Measurements from ENCODE around the gene TCAIM. TPM values are rescaled to one million over a fixed set of nuclear protein-coding genes. Genes with fewer than 3 reads are reported as not detected.
A peak's percentile ranks its signal among the peaks of the same experiment; 100 is the strongest.

The TCAIM gene
- polyA plus RNA-seq, 1 donor (not counting 4 experiments of a cell fraction or from before 2014, with no cell fraction given), result 28.0 TPM

- DNase-seq (ENCODE audit: low read depth, low spot score), result no peak
These were observed 16.9 kb downstream of the TCAIM start for GRCh38 chr3:44355362-44356033.

GRCh38 chr3:44359146-44359751 lies 20.7 kb downstream of the TCAIM start:
- Histone ChIP-seq H4K20me1 (ENCODE audit: control insufficient read depth, extremely low read depth, insufficient read depth, low read length) (no peaks in the 10 kb centered on the region), H2AFZ (ENCODE audit: control insufficient read depth, low read length) (no peak overlapping the region), H3K27me3 (ENCODE audit: control insufficient read depth, extremely low read depth, insufficient read depth, low read length) (no peaks in the 10 kb centered on the region), H3K27ac (ENCODE audit: control insufficient read depth, insufficient read depth, low read length) (no peak overlapping the region), H3K36me3 (ENCODE audit: control insufficient read depth in 2 of 2, extremely low read depth in 1 of 2, insufficient read depth in 2 of 2, low read length in 2 of 2) (peaks cover 0 to 2% of the 10 kb centered on the region in 2 experiments), H3K9ac (ENCODE audit: control insufficient read depth, extremely low read depth, insufficient read depth, low read length) (no peak overlapping the region), H3K9me3 (ENCODE audit: control insufficient read depth, low read depth, low read length) (no peaks in the 10 kb centered on the region), H3K9me1 (ENCODE audit: control insufficient read depth, extremely low read depth, insufficient read depth, low read length) (no peaks in the 10 kb centered on the region), H3K4me3 (ENCODE audit: control insufficient read depth in 2 of 3, extremely low read depth in 1 of 3, insufficient read depth in 2 of 3, low read depth in 1 of 3, low read length in 3 of 3) (no peak overlapping the region), H3K4me2 (ENCODE audit: control insufficient read depth, extremely low read depth, insufficient read depth, low read depth, low read length) (no peak overlapping the region), H3K4me1 (ENCODE audit: control insufficient read depth, extremely low read depth, insufficient read depth, low read length) (peaks cover 4% of the 10 kb centered on the region), H3K79me2 (ENCODE audit: control insufficient read depth, insufficient read depth, low read length) (no peaks in the 10 kb centered on the region)
- no peak for DNase-seq (ENCODE audit: low read depth, low spot score)
- FAIRE-seq, result peak; percentile 67
- dilution Hi-C loops (cut with MboI; ENCODE audit: extremely low pct_ligation_motif_present, low sequenced_read_pairs), result no loop called here
- TF ChIP-seq CTCF (optimal IDR thresholded peaks at IDR 0.05 in 1 of 3, IDR thresholded peaks at IDR 0.05 in 1 of 3, conservative IDR thresholded peaks at IDR 0.05 in 1 of 3; ENCODE audit: extremely low read depth in 1 of 3, insufficient read depth in 2 of 3, low read length in 3 of 3) (no peak), EZH2 (IDR thresholded peaks at IDR 0.05; ENCODE audit: low read length) (no peak)

More at GRCh38 chr3:44355362-44356033, 16.9 kb downstream of the TCAIM start:
- H3K79me2 ChIP-seq (ENCODE audit: control insufficient read depth, insufficient read depth, low read length), result peaks cover 3% of the 10 kb centered on the region
- TF ChIP-seq EZH2 (IDR thresholded peaks at IDR 0.05; ENCODE audit: low read length) (no peak), CTCF (optimal IDR thresholded peaks at IDR 0.05 in 1 of 3, IDR thresholded peaks at IDR 0.05 in 1 of 3, conservative IDR thresholded peaks at IDR 0.05 in 1 of 3; ENCODE audit: extremely low read depth in 1 of 3, insufficient read depth in 2 of 3, low read length in 3 of 3) (no peak)
- H3K9me1 ChIP-seq (ENCODE audit: control insufficient read depth, extremely low read depth, insufficient read depth, low read length), result no peaks in the 10 kb centered on the region
- no peak overlapping the region for H2AFZ ChIP-seq (ENCODE audit: control insufficient read depth, low read length)
- no peak overlapping the region for H3K27ac ChIP-seq (ENCODE audit: control insufficient read depth, insufficient read depth, low read length)
- no peak for FAIRE-seq
- dilution Hi-C loops (cut with MboI; ENCODE audit: extremely low pct_ligation_motif_present, low sequenced_read_pairs), result no loop called here
- no peak overlapping the region for H3K9ac ChIP-seq (ENCODE audit: control insufficient read depth, extremely low read depth, insufficient read depth, low read length)
- H3K9me3 ChIP-seq (ENCODE audit: control insufficient read depth, low read depth, low read length), result no peaks in the 10 kb centered on the region
- peaks cover 0 to 2% of the 10 kb centered on the region in 2 experiments for H3K36me3 ChIP-seq (ENCODE audit: control insufficient read depth in 2 of 2, extremely low read depth in 1 of 2, insufficient read depth in 2 of 2, low read length in 2 of 2)
- H3K4me1 ChIP-seq (ENCODE audit: control insufficient read depth, extremely low read depth, insufficient read depth, low read length), result peaks cover 4% of the 10 kb centered on the region
- no peaks in the 10 kb centered on the region for H3K27me3 ChIP-seq (ENCODE audit: control insufficient read depth, extremely low read depth, insufficient read depth, low read length)
- no peak overlapping the region for H3K4me2 ChIP-seq (ENCODE audit: control insufficient read depth, extremely low read depth, insufficient read depth, low read depth, low read length)
- no peaks in the 10 kb centered on the region for H4K20me1 ChIP-seq (ENCODE audit: control insufficient read depth, extremely low read depth, insufficient read depth, low read length)
- H3K4me3 ChIP-seq (ENCODE audit: control insufficient read depth in 2 of 3, extremely low read depth in 1 of 3, insufficient read depth in 2 of 3, low read depth in 1 of 3, low read length in 3 of 3), result no peak overlapping the region
